Measurements from ENCODE around the gene DYRK2. TPM values are rescaled to one million over a fixed set of nuclear protein-coding genes. Genes with fewer than 3 reads are reported as not detected.

Gene DYRK2
- total RNA-seq, 2 experiments from 2014 or later, result 28.8 to 33.7 TPM

GRCh38 chr12:67698672-67699581 lies 50.4 kb downstream of the DYRK2 start:
- ATAC-seq, result peak; percentile 89
- peak; percentile 79 for DNase-seq
- H3K27ac Mint-ChIP-seq, result peak overlapping the region; percentile 79
- H3K9me3 Mint-ChIP-seq, result no peaks in the 10 kb centered on the region
- peak overlapping the region; percentile 61 for H3K4me3 Mint-ChIP-seq
- ChIA-PET POLR2A (interaction anchor here (0.6 to 1.1 kb wide), 3 partner anchors 34 to 187 kb away, joined by 3 read pairs; no protein-coding TSS in a partner anchor), CTCF (interaction anchor here (1.6 kb wide), 1 partner anchor 14 kb away, joined by 3 read pairs; no protein-coding TSS in a partner anchor)
- TF ChIP-seq CTCF (IDR thresholded peaks at IDR 0.05), result no peak
- no peaks in the 10 kb centered on the region for H3K27me3 Mint-ChIP-seq
- peaks cover 70% of the 10 kb centered on the region for H3K4me1 Mint-ChIP-seq (ENCODE audit: low read depth)
- intact Hi-C loops (cut with micrococcal nuclease), result loop anchor here (2.0 to 10.0 kb wide), 3 partner anchors 47 to 246 kb away; no protein-coding TSS in a partner anchor
- peaks cover 3% of the 10 kb centered on the region for H3K36me3 Mint-ChIP-seq (ENCODE audit: low read depth)

GRCh38 chr12:67701121-67701520 lies 52.6 kb downstream of the DYRK2 start:
- no peak for ATAC-seq
- POLR2A ChIA-PET, result no interaction called here
- H3K9me3 Mint-ChIP-seq, result no peaks in the 10 kb centered on the region

GRCh38 chr12:67702136-67702535 lies 53.6 kb downstream of the DYRK2 start:
- Mint-ChIP-seq H3K36me3 (ENCODE audit: low read depth) (peaks cover 3% of the 10 kb centered on the region), H3K9me3 (no peaks in the 10 kb centered on the region), H3K4me1 (ENCODE audit: low read depth) (peaks cover 50% of the 10 kb centered on the region), H3K4me3 (no peak overlapping the region), H3K27ac (no peak overlapping the region), H3K27me3 (peaks cover 1% of the 10 kb centered on the region)
- POLR2A ChIA-PET, result no interaction called here
- no peak for TF ChIP-seq CTCF (IDR thresholded peaks at IDR 0.05)
- CTCF ChIA-PET, result no interaction called here
- no peak for ATAC-seq
- intact Hi-C loops (cut with micrococcal nuclease), result no loop called here
- no peak for DNase-seq

More at GRCh38 chr12:67701121-67701520, 52.6 kb downstream of the DYRK2 start:
- Mint-ChIP-seq H3K4me1 (ENCODE audit: low read depth) (peaks cover 58% of the 10 kb centered on the region), H3K27me3 (peaks cover 1% of the 10 kb centered on the region), H3K27ac (no peak overlapping the region), H3K4me3 (no peak overlapping the region), H3K36me3 (ENCODE audit: low read depth) (peaks cover 3% of the 10 kb centered on the region)
- no peak for DNase-seq
- intact Hi-C loops (cut with micrococcal nuclease), result no loop called here
- TF ChIP-seq CTCF (IDR thresholded peaks at IDR 0.05), result no peak
- CTCF ChIA-PET, result interaction anchor here (0.5 kb wide), 1 partner anchor 346 kb away, joined by 3 read pairs; no protein-coding TSS in a partner anchor

- ATAC-seq (no peak), DNase-seq (no peak)
- CTCF ChIA-PET, result interaction anchor here (0.6 kb wide), 1 partner anchor 239 kb away, joined by 3 read pairs; no protein-coding TSS in a partner anchor
- no peak overlapping the region for H3K4me3 Mint-ChIP-seq
- H3K9me3 Mint-ChIP-seq, result no peaks in the 10 kb centered on the region
- POLR2A ChIA-PET, result no interaction called here
- peaks cover 32% of the 10 kb centered on the region for H3K4me1 Mint-ChIP-seq (ENCODE audit: low read depth)
- no peak for TF ChIP-seq CTCF (IDR thresholded peaks at IDR 0.05)
- peaks cover 1% of the 10 kb centered on the region for H3K27me3 Mint-ChIP-seq
- peaks cover 3% of the 10 kb centered on the region for H3K36me3 Mint-ChIP-seq (ENCODE audit: low read depth)
- intact Hi-C loops (cut with micrococcal nuclease), result no loop called here
- H3K27ac Mint-ChIP-seq, result no peak overlapping the region
These were observed 55.5 kb downstream of the DYRK2 start for GRCh38 chr12:67704071-67704470.
